ENCODE measurements around the gene GLYATL1B.
"Not testable (repeated sequence)": the region's sequence is repeated elsewhere in the genome, so short reads cannot be mapped to it uniquely, and the experiment has no call there.

The GLYATL1B gene

DNA sequence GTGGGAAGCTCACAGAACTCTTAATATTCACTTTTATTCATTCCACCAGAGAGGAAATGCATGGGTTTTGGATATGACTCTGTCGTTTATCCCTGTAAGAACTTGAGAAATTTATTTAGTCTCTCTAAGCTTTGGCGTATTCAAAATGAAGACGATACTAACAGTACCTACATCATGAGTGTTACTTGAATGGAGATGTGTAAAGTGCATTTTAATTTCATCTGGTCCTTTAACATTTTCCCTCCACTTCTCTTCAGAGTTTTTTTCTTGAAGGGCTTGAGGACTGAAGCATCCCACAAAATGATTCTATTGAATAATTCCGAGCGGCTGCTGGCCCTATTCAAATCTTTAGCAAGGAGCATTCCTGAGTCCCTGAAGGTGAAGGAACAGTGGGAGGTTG is at the start of gene GLYATL1B:
Gene GLYATL1B, plus strand, starts transcription at position 301 of the 400 bp plus-strand sequence. Its CDS starts 0 bp downstream, at position 301.
- not testable (repeated sequence) for DNase-seq

- DNase-seq, result not testable (repeated sequence)
Measured at GRCh38 chr11:59036542-59036941, 49.6 kb upstream of the GLYATL1B start.

GRCh38 chr11:59037434-59037833 is 48.7 kb upstream of the GLYATL1B start:
- not testable (repeated sequence) for DNase-seq

DNA sequence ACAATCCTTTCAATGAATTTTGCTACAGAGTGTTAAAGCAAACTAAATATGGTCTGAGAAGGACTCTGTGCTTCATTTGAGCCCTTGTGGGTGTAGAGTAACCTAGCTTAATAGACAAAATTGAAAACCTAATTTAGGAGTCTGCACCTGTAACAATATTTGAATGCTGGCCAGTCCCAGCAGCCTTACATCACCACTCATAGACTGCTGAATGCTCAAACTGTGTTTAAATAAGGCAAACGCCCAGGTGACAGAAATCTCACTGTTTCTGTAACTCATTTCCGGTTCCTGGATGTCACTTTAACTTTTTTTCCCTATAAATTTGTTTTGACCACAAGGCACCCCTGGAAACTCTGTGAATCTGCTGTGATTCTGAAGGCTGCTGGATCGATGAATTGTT is 45.5 kb upstream of the GLYATL1B start:
- DNase-seq, result no peak

- DNase-seq, result not testable (repeated sequence)
Measured at GRCh38 chr11:59051383-59051782, 34.7 kb upstream of the GLYATL1B start.

GRCh38 chr11:59052355-59052754 is 33.8 kb upstream of the GLYATL1B start:
- DNase-seq, result not testable (repeated sequence)

DNA sequence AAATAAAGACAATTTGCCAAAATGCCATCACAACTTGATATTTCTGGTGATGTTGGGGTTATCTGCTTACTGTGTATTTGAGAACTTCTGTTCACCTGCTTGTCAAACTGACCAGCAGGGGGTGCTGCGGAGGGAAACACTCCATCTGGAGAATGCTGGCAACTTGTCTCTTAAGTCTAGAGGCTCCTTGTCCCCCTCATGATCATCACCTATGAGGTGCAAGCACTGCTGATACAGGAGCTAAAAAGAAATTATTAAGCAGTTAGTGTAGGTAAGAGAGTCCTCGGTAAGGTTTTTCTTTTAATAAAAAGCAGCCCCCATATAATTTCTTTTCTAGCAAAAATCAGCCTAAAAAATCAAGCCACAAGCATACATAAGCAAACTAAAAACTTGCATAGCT is 32.7 kb upstream of the GLYATL1B start:
- no peak for DNase-seq

- DNase-seq, result peak; percentile 83
Measured at GRCh38 chr11:59058120-59059033, 27.7 kb upstream of the GLYATL1B start.

- not testable (repeated sequence) for DNase-seq
Measured at GRCh38 chr11:59060096-59060495, 26.0 kb upstream of the GLYATL1B start.

DNA sequence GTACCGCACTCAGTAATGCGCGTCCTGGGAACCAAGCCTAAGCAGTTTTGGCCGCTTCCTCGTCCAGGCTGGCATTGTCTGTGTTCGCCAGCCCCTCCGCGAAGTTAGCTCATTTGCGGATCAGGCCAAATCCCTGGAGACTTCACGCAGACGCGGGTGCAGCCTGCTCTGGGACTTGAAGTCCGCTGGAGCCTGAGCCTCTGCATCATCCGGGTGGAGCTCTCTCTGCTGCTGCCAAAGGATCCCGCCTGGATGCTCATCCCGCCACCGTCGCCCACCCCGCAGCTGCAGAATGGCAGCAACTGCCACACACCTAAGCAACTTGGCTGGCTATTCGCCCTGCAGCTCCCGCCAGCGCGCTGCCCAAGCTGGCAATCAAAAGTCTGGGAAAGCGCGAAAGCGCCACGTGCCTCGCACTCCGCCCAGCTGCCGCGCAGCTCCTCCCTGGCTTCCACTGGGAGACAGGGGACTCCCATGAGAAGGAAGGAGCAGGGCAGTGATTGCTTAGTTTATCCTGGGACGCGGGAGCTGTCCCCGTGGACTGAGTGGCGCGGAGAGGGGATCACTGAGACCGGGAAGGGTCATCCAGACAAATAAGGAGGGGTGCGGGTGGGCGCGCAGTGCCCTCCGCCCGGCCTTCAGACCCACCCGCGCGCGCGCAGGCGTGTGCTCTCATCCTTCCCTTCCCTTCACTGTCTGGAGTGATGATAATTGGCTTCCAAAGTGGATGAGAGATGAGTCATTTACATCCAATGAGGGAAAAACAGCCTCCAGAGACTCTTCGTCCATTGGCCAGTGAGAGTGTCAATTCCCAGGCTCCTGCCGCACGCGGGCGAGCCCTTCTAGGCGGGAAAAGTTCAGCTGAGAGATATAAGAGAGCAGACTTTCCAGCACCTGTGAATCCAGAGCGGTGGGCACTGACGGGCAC is 23.2 kb upstream of the GLYATL1B start:
- no peak for DNase-seq

GRCh38 chr11:59063996-59064727 is 21.9 kb upstream of the GLYATL1B start:
- DNase-seq, result not testable (repeated sequence)

- DNase-seq, result no peak
Measured at GRCh38 chr11:59069087-59069486, 17.0 kb upstream of the GLYATL1B start.

- no peak for DNase-seq
Measured at GRCh38 chr11:59076876-59077571, 9.1 kb upstream of the GLYATL1B start.

DNA sequence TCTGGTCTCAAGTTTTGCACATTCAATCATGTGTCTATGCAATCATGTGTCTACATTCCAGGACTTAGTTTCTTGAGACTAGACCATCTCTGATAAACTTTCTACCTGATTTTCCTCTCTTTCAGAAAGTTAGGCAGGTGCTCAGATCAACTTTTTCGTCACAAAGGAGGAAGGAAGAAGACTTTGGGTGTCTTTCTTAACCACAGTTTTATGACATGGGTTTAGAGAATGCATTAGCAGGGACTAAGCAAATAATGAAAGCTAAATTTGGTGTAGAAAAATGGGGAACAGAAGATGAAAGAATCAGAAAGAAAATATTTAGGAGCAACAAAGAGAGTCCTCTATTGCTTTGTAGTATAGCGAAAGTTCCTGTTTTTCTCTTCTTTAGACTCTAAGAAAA is 7.7 kb upstream of the GLYATL1B start:
- no peak for DNase-seq

- DNase-seq, result no peak
Measured at GRCh38 chr11:59079086-59079485, 7.0 kb upstream of the GLYATL1B start.

- not testable (repeated sequence) for DNase-seq
Measured at GRCh38 chr11:59080421-59080820, 5.7 kb upstream of the GLYATL1B start.

- not testable (repeated sequence) for DNase-seq
Measured at GRCh38 chr11:59081430-59082020, 4.6 kb upstream of the GLYATL1B start.

DNA sequence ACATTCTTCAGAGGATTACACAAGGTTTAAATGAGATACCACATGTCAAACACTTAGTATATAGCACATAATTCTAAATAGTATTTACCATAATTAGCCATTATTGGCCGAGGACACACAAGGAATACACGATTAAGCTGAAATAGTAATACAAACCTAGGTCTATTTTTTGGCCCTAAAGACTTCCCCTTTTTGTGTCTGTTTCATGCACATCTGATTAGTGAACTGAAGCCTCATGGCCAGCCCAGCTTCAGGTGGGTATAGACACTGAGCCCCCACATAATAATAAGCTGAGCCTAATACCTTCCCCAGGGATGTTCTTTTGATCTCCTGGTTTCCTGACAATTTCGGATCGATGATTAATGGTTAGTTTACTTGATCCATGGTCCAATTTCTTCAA is 2.1 kb downstream of the GLYATL1B start:
- no peak for DNase-seq

DNA sequence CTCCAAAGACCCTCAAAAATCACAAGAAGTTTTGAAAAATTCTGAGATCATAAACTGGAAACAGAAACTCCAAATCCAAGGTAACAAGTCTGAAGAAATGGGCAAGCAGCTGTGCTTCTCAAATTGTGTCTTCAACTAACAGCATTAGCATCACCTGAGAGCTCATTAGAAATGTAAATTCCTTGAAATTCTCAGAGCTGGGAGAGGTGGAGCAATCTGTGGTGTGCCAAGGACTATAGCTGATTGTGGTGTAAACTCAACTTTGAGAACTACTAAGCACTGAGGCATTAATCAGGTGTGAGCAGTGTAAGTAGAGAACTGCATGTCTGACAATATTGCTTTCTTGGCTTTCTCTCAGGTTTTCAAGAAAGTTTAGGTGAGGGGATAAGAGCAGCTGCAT is 7.5 kb downstream of the GLYATL1B start:
- not testable (repeated sequence) for DNase-seq

DNA sequence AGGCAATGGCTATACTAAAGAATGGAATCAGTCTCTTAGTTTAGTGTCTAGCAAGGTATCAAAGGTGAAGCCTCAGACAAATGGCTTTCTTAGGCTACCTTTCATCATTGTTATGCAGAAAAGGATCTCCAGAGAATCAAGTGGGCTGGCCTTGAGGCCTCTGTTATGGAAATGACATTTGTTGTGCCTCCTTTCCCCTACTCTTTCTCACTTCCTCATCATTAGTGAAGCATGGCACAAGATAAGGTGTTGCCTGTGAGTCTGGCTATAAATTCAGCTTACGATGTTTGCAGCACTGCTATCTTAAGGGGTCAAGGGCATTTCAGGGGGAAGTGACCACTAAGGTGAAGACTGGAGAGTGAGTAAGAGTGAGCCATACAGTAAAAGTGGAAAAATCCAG is 9.1 kb downstream of the GLYATL1B start:
- DNase-seq, result not testable (repeated sequence)

DNA sequence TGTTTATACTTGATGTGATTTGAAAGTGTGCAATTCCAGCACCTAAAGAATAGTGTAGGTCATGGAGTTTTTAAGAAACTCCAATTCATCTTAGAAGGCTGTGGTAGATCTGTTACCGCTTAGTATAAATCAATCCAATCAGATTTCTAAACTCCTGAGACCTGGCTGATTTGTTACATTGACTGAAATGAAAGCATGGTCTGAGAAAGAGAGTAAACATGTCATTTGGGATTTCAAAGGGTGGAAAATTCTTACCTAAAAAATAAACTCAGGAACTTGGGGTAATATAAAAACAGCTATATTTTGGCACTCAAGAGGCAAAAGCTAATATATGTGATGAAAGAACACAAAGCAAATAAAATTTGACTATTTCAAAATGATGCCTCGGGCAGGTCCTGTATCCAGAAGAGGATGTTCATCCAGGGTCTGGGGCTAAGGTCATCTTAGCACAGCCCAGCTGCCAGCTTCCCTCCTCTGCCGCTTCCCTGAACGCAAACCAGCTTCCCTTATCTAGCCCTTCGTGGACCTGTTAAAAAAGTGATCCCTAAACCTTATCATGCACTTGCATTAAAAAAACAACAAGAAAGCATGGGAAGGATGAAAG is 10.0 kb downstream of the GLYATL1B start:
- not testable (repeated sequence) for DNase-seq
